H9 (cell line): ENCODE data around the gene SNAP47. TPM values are rescaled to one million over a fixed set of nuclear protein-coding genes. Genes with fewer than 3 reads are reported as not detected.

ENCODE experiments used
- DNase-seq: peaks from one replicate; pipeline ENCODE4 v3.0.0-alpha.2; 2017
- H2AFZ ChIP-seq: one replicate; pipeline ENCODE4 v1.6.1; 2013; ENCODE audit warnings: mild to moderate bottlenecking, low read length, control low read depth, moderate library complexity
- H2AK5ac ChIP-seq: 2 replicates; pipeline ENCODE4 v1.6.1; 2013; ENCODE audit warnings: low read length, control low read depth, mixed read lengths; ENCODE audit not compliant: insufficient read length
- H2BK120ac ChIP-seq: one replicate; pipeline ENCODE4 v1.6.1; 2013; ENCODE audit warnings: low read depth, mild to moderate bottlenecking, low read length, control low read depth, inconsistent platforms; ENCODE audit not compliant: poor library complexity, severe bottlenecking
- H2BK12ac ChIP-seq: 2 replicates; pipeline ENCODE4 v1.6.1; 2013; ENCODE audit warnings: low read length, control low read depth, mixed read lengths, low read depth; ENCODE audit not compliant: insufficient read length
- H2BK15ac ChIP-seq: 2 replicates; pipeline ENCODE4 v1.6.1; 2013; ENCODE audit warnings: low read depth, low read length, control low read depth
- H2BK20ac ChIP-seq: one replicate; pipeline ENCODE4 v1.6.1; 2013; ENCODE audit warnings: low read depth, mild to moderate bottlenecking, low read length, control low read depth, inconsistent platforms; ENCODE audit not compliant: poor library complexity, severe bottlenecking
- H2BK5ac ChIP-seq: 2 replicates; pipeline ENCODE4 v1.6.1; 2013; ENCODE audit warnings: low read length, control low read depth, mixed read lengths; ENCODE audit not compliant: insufficient read length
- H3K14ac ChIP-seq: 2 replicates; pipeline ENCODE4 v1.6.1; 2013; ENCODE audit warnings: low read length, control low read depth; ENCODE audit not compliant: insufficient read depth
- H3K18ac ChIP-seq: 2 replicates; pipeline ENCODE4 v1.6.1; 2013; ENCODE audit warnings: low read depth, mild to moderate bottlenecking, mixed read lengths, low read length, control low read depth; ENCODE audit not compliant: insufficient read length
- H3K23ac ChIP-seq: 2 replicates; pipeline ENCODE4 v1.6.1; 2013; ENCODE audit warnings: low read length, control low read depth, mixed read lengths, low read depth; ENCODE audit not compliant: insufficient read length
- H3K23me2 ChIP-seq: 2 replicates; pipeline ENCODE4 v1.6.1; 2013; ENCODE audit warnings: low read depth, mild to moderate bottlenecking, mixed read lengths, low read length, control low read depth; ENCODE audit not compliant: insufficient read length, poor library complexity, severe bottlenecking
- H3K27ac ChIP-seq: 2 replicates; pipeline ENCODE4 v1.5.1; 2013; ENCODE audit warnings: low read length, control low read depth, mixed read lengths, low read depth; ENCODE audit not compliant: insufficient read length
- H3K27me3 ChIP-seq: 2 replicates; pipeline ENCODE4 v1.6.1; 2013; ENCODE audit warnings: low read length, control low read depth, inconsistent platforms; ENCODE audit not compliant: insufficient read depth
- H3K4ac ChIP-seq: 2 replicates; pipeline ENCODE4 v1.6.1; 2013; ENCODE audit warnings: low read depth, mild to moderate bottlenecking, control low read depth, inconsistent platforms, low read length, moderate library complexity
- H3K4me1 ChIP-seq: 2 replicates; pipeline ENCODE4 v1.6.1; 2013; ENCODE audit warnings: low read length, control low read depth, inconsistent platforms; ENCODE audit not compliant: insufficient read depth
- H3K4me2 ChIP-seq: 2 replicates; pipeline ENCODE4 v1.6.1; 2013; ENCODE audit warnings: low read length, control low read depth, mixed read lengths; ENCODE audit not compliant: insufficient read length, insufficient read depth
- H3K56ac ChIP-seq: 2 replicates; pipeline ENCODE4 v1.6.1; 2013; ENCODE audit warnings: low read depth, mild to moderate bottlenecking, mixed read lengths, low read length, control low read depth; ENCODE audit not compliant: insufficient read length
- H3K79me1 ChIP-seq: 2 replicates; pipeline ENCODE4 v1.6.1; 2013; ENCODE audit warnings: low read depth, mild to moderate bottlenecking, moderate library complexity, low read length, control low read depth, inconsistent platforms; ENCODE audit not compliant: insufficient read depth, poor library complexity, severe bottlenecking
- H3K79me2 ChIP-seq: 2 replicates; pipeline ENCODE4 v1.6.1; 2013; ENCODE audit warnings: low read length, control low read depth, inconsistent platforms; ENCODE audit not compliant: insufficient read depth
- H3K9ac ChIP-seq: 2 replicates; pipeline ENCODE4 v1.6.1; 2013; ENCODE audit warnings: low read length, control low read depth, mixed read lengths; ENCODE audit not compliant: insufficient read length; ENCODE audit errors: extremely low read depth
- H3K9me3 ChIP-seq: one replicate; pipeline ENCODE4 v1.6.1; 2013; ENCODE audit warnings: low read depth, low read length, inconsistent platforms; ENCODE audit not compliant: control insufficient read depth
- H3T11ph ChIP-seq: one replicate; pipeline ENCODE4 v1.6.1; 2013; ENCODE audit warnings: mild to moderate bottlenecking, low read length, control low read depth, inconsistent platforms
- H4K20me1 ChIP-seq: one replicate; pipeline ENCODE4 v1.6.1; 2013; ENCODE audit not compliant: control insufficient read depth, insufficient read length, insufficient read depth
- H4K5ac ChIP-seq: 2 replicates; pipeline ENCODE4 v1.6.1; 2013; ENCODE audit warnings: low read depth, mild to moderate bottlenecking, mixed read lengths, low read length, control low read depth; ENCODE audit not compliant: insufficient read length
- H4K8ac ChIP-seq: replicated peaks from 2 replicates; pipeline ENCODE4 v1.6.1; 2013; ENCODE audit warnings: low read length, control low read depth, mixed read lengths, low read depth; ENCODE audit not compliant: insufficient read length
- H4K91ac ChIP-seq: 2 replicates; pipeline ENCODE4 v1.6.1; 2013; ENCODE audit warnings: low read depth, mild to moderate bottlenecking, moderate library complexity, mixed read lengths, low read length, control low read depth; ENCODE audit not compliant: insufficient read length
- H3K27ac Mint-ChIP-seq, 3 experiments: 2 replicates in 2 of 3; 3 replicates in 1 of 3; pipeline ENCODE4 v1.8.0; 2020 to 2021; ENCODE audit warnings: mixed read lengths in 3 of 3, mild to moderate bottlenecking in 1 of 3, moderate library complexity in 1 of 3
- H3K27me3 Mint-ChIP-seq: 2 replicates; pipeline ENCODE4 v1.8.0; 2021; ENCODE audit warnings: low read depth, mild to moderate bottlenecking, moderate library complexity, mixed read lengths
- H3K36me3 Mint-ChIP-seq, 3 experiments: 2 replicates in 2 of 3; 3 replicates in 1 of 3; pipeline ENCODE4 v1.8.0; 2020 to 2021; ENCODE audit warnings: low read depth in 3 of 3, mixed read lengths in 3 of 3; ENCODE audit not compliant: insufficient read depth in 1 of 3
- H3K4me1 Mint-ChIP-seq, 2 experiments: 2 replicates each; pipeline ENCODE4 v1.8.0; 2020; ENCODE audit warnings: mixed read lengths in 2 of 2
- H3K4me3 Mint-ChIP-seq, 2 experiments: 2 replicates in 1 of 2; 3 replicates in 1 of 2; pipeline ENCODE4 v1.8.0; 2020 to 2021; ENCODE audit warnings: mild to moderate bottlenecking in 2 of 2, mixed read lengths in 2 of 2, moderate library complexity in 1 of 2
- H3K9me3 Mint-ChIP-seq, 2 experiments: 2 replicates in 1 of 2; 3 replicates in 1 of 2; pipeline ENCODE4 v1.8.0; 2020; ENCODE audit warnings: mild to moderate bottlenecking in 2 of 2, mixed read lengths in 2 of 2, moderate library complexity in 1 of 2
- CTCF ChIP-seq: fragments of 200-600 bp; sonication (generic); conservative IDR thresholded peaks from 3 replicates; pipeline ENCODE4 v1.8.0; 2021; ENCODE audit warnings: antibody characterized with exemption, mild to moderate bottlenecking
- WGBS: extraction: QIAGEN DNeasy Blood & Tissue Kit; methylation state at CpG from one replicate; pipeline ENCODE4 v1.1.7; 2013; ENCODE audit warnings: missing lambda C conversion rate, low lambda C conversion rate, mixed read lengths; ENCODE audit not compliant: insufficient read length; ENCODE audit errors: extremely low coverage; 5-methylcytosine and 5-hydroxymethylcytosine counted together
- total RNA-seq: library from RNA; stranded (reverse); gene quantifications from 2 replicates; pipeline ENCODE4 v1.2.1, GENCODE V29; 2021

The SNAP47 gene
- total RNA-seq, 1 experiment from 2014 or later, result 44.1 TPM

DNA sequence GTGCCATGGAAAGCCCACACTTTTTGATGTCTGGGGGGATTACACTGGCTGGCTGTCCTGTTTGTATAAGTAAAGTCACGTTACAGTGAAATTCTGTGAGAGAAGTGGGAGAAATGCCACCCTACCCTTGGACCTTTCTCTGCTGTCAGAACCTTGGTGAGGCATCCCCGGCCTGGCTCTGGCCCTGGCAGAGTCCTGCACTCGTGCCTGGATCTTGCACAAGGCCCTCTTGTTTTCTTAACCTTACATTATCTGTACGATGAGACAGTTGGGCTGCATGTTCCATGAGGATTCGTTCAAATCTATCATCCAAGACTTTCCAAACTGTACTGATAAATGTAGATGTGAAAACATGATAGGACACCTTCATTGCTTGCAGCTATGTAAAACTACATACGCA, 11.4 kb downstream of the SNAP47 start:
- WGBS, result no CpG with 5 or more reads among the region's 6 CpGs
- no peak overlapping the region for H3T11ph ChIP-seq
- H4K91ac ChIP-seq, result no peak overlapping the region
- no peaks in the 10 kb centered on the region for H4K20me1 ChIP-seq
- H3K36me3 Mint-ChIP-seq, result peaks cover 4 to 24% (median 23%) of the 10 kb centered on the region in 3 experiments
- H3K79me2 ChIP-seq, result peaks cover 2% of the 10 kb centered on the region; the same call in 1 of the 2 replicates
- no peaks in the 10 kb centered on the region for H3K27me3 ChIP-seq
- no peak overlapping the region for H3K23ac ChIP-seq
- no peak overlapping the region for H4K5ac ChIP-seq
- no peak for TF ChIP-seq CTCF
- no peak overlapping the region for H2BK12ac ChIP-seq
- H3K27ac ChIP-seq, result no peak overlapping the region
- no peak overlapping the region for H2AK5ac ChIP-seq
- no peaks in the 10 kb centered on the region for H3K9me3 Mint-ChIP-seq
- H2BK20ac ChIP-seq, result no peak overlapping the region
- DNase-seq, result no peak
- peaks cover 2% of the 10 kb centered on the region for H3K79me1 ChIP-seq
- H3K4ac ChIP-seq, result no peak overlapping the region
- no peak overlapping the region for H3K18ac ChIP-seq
- H3K4me3 Mint-ChIP-seq, result no peak overlapping the region
- no peak overlapping the region for H2BK5ac ChIP-seq
- no peak overlapping the region for H3K9ac ChIP-seq
- peak overlapping the region in 1 of 3 experiments; percentile 54; a peak in 1 of 7 replicates for H3K27ac Mint-ChIP-seq
- H4K8ac ChIP-seq, result no peak overlapping the region
- H3K4me1 Mint-ChIP-seq, result no peaks in the 10 kb centered on the region
- H3K23me2 ChIP-seq, result no peaks in the 10 kb centered on the region
- H2BK15ac ChIP-seq, result no peak overlapping the region
- H3K9me3 ChIP-seq, result no peaks in the 10 kb centered on the region
- H3K27me3 Mint-ChIP-seq, result no peaks in the 10 kb centered on the region
- no peaks in the 10 kb centered on the region for H3K4me1 ChIP-seq
- H3K4me2 ChIP-seq, result no peak overlapping the region
- H2BK120ac ChIP-seq, result no peak overlapping the region
- H3K14ac ChIP-seq, result no peak overlapping the region
- H2AFZ ChIP-seq, result no peak overlapping the region
- no peak overlapping the region for H3K56ac ChIP-seq
